Measurements from ENCODE around the gene CNIH1.
"Not testable (repeated sequence)": the region's sequence is repeated elsewhere in the genome, so short reads cannot be mapped to it uniquely, and the experiment has no call there.

CNIH1 gene

DNA sequence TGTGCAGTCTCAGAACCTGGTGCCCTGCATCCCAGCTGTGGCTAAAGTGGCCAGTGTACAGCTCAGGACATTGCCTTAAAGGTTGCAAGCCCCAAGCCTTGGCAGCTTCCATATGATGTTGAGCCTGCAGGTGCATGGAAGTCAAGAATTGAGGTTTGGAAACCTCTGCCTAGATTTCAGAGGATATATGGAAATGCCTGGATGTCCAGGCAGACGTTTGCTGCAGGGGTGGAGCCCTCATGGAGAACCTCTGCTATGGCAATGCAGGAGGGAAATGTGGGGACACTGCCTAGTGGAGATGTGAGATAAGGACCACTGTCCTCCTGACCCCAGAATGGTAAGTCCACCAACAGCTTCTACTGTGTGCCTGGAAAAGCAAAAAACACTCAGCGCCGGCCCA, 17.9 kb upstream of the CNIH1 start:
- no peak for DNase-seq (ENCODE audit: low read depth, low spot score)
- TF ChIP-seq, protein P1, sequence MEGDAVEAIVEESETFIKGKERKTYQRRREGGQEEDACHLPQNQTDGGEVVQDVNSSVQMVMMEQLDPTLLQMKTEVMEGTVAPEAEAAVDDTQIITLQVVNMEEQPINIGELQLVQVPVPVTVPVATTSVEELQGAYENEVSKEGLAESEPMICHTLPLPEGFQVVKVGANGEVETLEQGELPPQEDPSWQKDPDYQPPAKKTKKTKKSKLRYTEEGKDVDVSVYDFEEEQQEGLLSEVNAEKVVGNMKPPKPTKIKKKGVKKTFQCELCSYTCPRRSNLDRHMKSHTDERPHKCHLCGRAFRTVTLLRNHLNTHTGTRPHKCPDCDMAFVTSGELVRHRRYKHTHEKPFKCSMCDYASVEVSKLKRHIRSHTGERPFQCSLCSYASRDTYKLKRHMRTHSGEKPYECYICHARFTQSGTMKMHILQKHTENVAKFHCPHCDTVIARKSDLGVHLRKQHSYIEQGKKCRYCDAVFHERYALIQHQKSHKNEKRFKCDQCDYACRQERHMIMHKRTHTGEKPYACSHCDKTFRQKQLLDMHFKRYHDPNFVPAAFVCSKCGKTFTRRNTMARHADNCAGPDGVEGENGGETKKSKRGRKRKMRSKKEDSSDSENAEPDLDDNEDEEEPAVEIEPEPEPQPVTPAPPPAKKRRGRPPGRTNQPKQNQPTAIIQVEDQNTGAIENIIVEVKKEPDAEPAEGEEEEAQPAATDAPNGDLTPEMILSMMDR (IDR thresholded peaks at IDR 0.05; ENCODE audit: insufficient read depth, low read length, missing control alignments): no peak
- ChIA-PET POLR2A (no interaction called here), CTCF (interaction anchor here (1.0 to 1.2 kb wide), 3 partner anchors 10 to 39 kb away, joined by 3 to 4 read pairs (median 3); no protein-coding TSS in a partner anchor)
- H3K4me3 ChIP-seq (ENCODE audit: low read depth, low read length): no peak overlapping the region

DNA sequence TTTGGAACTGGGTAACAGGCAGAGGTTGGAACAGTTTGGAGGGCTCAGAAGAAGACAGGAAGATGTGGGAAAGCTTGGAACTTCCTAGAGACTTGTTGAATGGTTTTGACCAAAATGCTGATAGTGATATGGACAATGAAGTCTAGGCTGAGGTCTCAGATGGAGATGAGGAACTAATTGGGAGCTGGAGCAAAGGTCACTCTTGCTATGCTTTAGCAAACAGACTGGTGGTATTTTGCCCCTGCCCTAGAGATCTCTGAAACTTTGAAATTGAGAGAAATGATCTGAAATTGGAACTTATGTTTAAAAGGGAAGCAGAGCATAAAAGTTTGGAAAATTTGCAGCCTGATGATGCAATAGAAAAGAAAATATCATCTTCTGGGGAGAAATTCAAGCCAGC, 17.4 kb upstream of the CNIH1 start:
- H3K4me3 ChIP-seq (ENCODE audit: low read depth, low read length); POLR2A ChIA-PET; DNase-seq (ENCODE audit: low read depth, low spot score): not testable (repeated sequence)
- CTCF ChIA-PET: interaction anchor here (1.1 to 1.2 kb wide), 2 partner anchors 9 to 38 kb away, joined by 3 to 4 read pairs; no protein-coding TSS in a partner anchor

DNA sequence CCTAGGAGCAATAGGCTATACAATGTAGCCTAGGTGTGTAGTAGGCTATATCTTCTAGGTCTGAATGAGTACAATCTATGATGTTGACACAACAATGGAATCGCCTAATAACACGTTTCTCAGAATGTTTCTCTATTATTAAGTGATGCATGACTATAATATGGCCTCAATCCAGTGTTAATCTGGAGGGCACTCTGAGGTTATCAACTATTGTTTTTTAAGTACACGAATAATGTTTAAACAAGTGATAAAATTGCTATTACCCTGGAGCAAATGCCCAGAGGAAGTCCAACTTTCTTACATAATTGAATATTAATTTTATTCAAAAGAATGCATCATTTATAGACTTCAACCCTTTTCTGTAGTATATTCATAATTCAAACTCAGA, 16.4 kb upstream of the CNIH1 start:
- ChIA-PET POLR2A (interaction anchor here (0.7 kb wide), 1 partner anchor 22 kb away, joined by 3 read pairs; no protein-coding TSS in a partner anchor), CTCF (no interaction called here)
- no peak for DNase-seq (ENCODE audit: low read depth, low spot score)
- TF ChIP-seq, protein P1 (IDR thresholded peaks at IDR 0.05; ENCODE audit: insufficient read depth, low read length, missing control alignments): no peak
- no peak overlapping the region for H3K4me3 ChIP-seq (ENCODE audit: low read depth, low read length)

DNA sequence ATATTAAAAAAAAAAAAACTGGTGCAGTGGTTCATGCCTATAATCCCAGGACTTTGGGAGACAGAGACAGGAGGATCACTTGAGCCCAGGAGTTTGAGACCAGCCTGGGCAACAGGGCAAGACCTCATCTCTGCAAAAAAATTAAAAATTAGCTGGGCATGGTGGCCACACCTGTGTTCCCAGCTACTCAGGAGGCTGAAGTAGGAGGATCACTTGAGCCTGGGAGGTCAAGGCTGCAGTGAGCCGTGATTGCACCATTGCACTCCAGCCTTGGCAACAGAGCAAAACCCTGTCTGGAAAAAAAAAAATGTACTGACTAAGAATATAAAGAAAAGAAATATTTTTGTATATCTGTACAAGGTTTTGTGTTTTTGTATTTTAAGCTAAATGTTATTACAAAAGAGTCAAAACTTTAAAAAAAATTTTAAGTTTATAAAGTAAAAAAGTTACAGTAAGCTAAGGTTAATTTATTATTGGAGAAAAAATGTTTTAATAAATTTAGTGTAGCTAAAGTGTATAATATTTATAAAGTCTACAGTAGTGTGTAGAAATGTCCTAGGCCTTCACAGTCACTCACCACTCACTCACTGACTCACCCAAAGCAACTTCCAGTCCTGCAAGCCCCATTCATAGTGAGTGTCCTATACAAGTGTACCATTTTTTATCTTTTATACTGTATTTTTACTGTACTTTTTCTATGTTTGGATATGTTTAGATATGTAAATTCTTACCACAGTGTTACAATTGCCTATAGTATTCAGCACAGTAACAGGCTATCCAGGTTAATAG, 15.8 kb upstream of the CNIH1 start:
- ChIA-PET CTCF (interaction anchor here (1.2 kb wide), 1 partner anchor 15 kb away, joined by 4 read pairs; no protein-coding TSS in a partner anchor), POLR2A (interaction anchor here (0.7 kb wide), 1 partner anchor 23 kb away, joined by 3 read pairs; no protein-coding TSS in a partner anchor)
- not testable (repeated sequence) for H3K4me3 ChIP-seq (ENCODE audit: low read depth, low read length); DNase-seq (ENCODE audit: low read depth, low spot score)

DNA sequence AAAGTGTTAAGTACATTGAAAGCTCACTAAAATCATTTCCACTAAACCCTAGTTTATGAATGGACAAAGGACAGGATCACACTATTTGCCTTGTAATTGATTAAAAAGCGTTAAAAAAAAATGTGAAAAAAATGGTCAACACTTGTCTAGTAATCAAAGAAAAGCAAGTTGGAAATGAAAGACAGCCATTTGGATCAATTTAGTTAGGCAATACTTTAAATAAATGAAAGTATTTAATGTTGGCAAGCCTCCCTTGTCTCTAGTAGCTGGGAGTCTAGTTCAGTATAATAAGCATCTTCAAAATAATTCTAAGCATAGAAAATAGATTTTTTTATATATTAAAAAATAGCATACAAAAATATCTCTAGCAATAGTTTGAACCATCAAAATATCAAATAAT, 14.2 kb upstream of the CNIH1 start:
- TF ChIP-seq, protein P1 (IDR thresholded peaks at IDR 0.05; ENCODE audit: insufficient read depth, low read length, missing control alignments): no peak
- no peak overlapping the region for H3K4me3 ChIP-seq (ENCODE audit: low read depth, low read length)
- ChIA-PET POLR2A (no interaction called here), CTCF (interaction anchor here (1.1 to 1.2 kb wide), 2 partner anchors 10 to 14 kb away, joined by 3 to 4 read pairs; no protein-coding TSS in a partner anchor)
- DNase-seq (ENCODE audit: low read depth, low spot score): no peak

DNA sequence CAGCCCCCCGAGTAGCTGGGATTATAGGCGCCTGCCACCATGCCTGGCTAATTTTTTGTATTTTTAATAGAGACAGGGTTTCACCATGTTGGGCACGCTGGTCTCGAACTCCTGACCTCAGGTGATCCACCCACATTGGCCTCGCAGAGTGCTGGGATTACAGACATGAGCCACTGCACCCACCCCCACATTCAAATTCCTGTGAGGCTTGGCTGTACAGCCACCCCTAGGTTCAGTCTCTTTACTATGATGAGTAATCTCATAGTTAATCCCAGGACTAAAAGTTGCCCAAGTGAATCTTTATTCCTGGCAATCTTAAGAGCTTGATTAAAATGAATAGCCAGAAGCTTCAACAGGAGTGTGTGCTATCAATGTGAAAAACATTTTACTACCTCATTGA, 12.8 kb upstream of the CNIH1 start:
- H3K4me3 ChIP-seq (ENCODE audit: low read depth, low read length); DNase-seq (ENCODE audit: low read depth, low spot score); POLR2A ChIA-PET: not testable (repeated sequence)
- CTCF ChIA-PET: interaction anchor here (1.0 kb wide), 2 partner anchors 9 to 12 kb away, joined by 3 to 6 read pairs; no protein-coding TSS in a partner anchor

DNA sequence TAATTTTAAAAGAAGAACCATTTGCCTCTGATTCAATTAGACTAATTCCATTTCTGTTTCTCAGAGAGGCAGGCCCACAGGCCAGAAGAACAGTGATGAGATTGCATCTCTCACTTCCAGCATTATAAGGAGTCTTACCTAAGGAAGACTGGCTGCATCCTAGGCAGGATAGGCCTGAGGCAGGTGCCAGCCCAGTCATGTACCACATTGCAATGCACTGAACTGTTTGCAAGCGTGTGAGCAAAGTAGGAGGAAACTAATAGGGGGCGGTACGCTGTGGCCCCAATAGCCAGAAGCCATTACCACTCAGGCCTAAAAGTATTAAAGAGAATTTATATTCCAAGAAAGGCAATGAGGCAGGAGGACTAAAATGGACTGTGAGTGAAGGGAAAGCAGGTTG, 12.1 kb upstream of the CNIH1 start:
- ChIA-PET CTCF (no interaction called here), POLR2A (no interaction called here)
- TF ChIP-seq, protein P1 (IDR thresholded peaks at IDR 0.05; ENCODE audit: insufficient read depth, low read length, missing control alignments): no peak
- H3K4me3 ChIP-seq (ENCODE audit: low read depth, low read length): no peak overlapping the region
- no peak for DNase-seq (ENCODE audit: low read depth, low spot score)

DNA sequence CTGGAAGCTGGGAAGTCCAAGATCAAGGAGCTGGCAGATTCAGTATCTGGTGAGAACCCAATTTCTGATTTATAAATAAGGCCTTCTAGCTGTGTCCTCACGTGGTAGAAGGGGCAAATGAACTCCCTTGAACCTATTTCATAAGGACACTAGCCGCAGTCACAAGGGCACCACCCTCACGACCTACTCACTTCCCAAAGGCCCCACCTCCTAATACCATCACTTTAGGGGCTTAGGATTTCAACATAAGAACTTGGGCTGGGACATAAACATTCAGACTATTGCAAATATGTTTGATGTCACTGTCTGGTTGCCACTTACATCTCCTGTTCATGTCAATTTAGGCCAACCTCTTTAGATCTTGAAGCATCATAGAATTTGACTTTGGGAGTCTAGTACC, 10.8 kb upstream of the CNIH1 start:
- CTCF ChIA-PET: interaction anchor here (0.6 to 3.2 kb wide), 2 partner anchors 11 to 19 kb away, joined by 4 to 36 read pairs; partner anchors contain the start of gene CNIH1
- POLR2A ChIA-PET: no interaction called here
- TF ChIP-seq, protein P1 (IDR thresholded peaks at IDR 0.05; ENCODE audit: insufficient read depth, low read length, missing control alignments): no peak

More for the DNA sequence above, 10.8 kb upstream of the CNIH1 start:
- H3K4me3 ChIP-seq (ENCODE audit: low read depth, low read length): no peak overlapping the region
- DNase-seq (ENCODE audit: low read depth, low spot score): no peak
